Transverse colon (tissue), 4 donors: ENCODE results near the gene KLHL12.

Source experiments
- EP300 ChIP-seq: sonication (generic); formaldehyde crosslinking; IDR thresholded peaks from one replicate; pipeline ENCODE4 v1.6.1; 2017; ENCODE audit warnings: antibody characterized with exemption, low read depth
- POLR2A ChIP-seq: fragments of 450-650 bp; IDR thresholded peaks from one replicate; pipeline ENCODE4 v1.6.1; 2016; ENCODE audit warnings: antibody characterized with exemption, mild to moderate bottlenecking, moderate library complexity
- POLR2AphosphoS5 ChIP-seq, 3 donors: sonication (generic); formaldehyde crosslinking; IDR thresholded peaks; one replicate each; pipeline ENCODE4 v1.6.1; 2016; ENCODE audit warnings: antibody characterized with exemption in 3 of 3
- TF ChIP-seq, protein P1 (sequence below), 5 experiments: fragments of 200-600 bp in 3 of 5; fragments of 450-650 bp in 2 of 5; sonication (generic) in 3 of 5; IDR thresholded peaks; 1 replicate in 2 of 5; 2 replicates in 3 of 5; pipeline ENCODE4 v1.5.1; 2016 to 2017; ENCODE audit warnings: antibody characterized with exemption in 5 of 5, inconsistent platforms in 3 of 5, mild to moderate bottlenecking in 2 of 5, moderate library complexity in 1 of 5

GRCh38 chr1:202952818-202953217 lies 25.8 kb upstream of the KLHL12 start:
- TF ChIP-seq, protein P1, sequence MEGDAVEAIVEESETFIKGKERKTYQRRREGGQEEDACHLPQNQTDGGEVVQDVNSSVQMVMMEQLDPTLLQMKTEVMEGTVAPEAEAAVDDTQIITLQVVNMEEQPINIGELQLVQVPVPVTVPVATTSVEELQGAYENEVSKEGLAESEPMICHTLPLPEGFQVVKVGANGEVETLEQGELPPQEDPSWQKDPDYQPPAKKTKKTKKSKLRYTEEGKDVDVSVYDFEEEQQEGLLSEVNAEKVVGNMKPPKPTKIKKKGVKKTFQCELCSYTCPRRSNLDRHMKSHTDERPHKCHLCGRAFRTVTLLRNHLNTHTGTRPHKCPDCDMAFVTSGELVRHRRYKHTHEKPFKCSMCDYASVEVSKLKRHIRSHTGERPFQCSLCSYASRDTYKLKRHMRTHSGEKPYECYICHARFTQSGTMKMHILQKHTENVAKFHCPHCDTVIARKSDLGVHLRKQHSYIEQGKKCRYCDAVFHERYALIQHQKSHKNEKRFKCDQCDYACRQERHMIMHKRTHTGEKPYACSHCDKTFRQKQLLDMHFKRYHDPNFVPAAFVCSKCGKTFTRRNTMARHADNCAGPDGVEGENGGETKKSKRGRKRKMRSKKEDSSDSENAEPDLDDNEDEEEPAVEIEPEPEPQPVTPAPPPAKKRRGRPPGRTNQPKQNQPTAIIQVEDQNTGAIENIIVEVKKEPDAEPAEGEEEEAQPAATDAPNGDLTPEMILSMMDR (IDR thresholded peaks at IDR 0.05) = no peak
- TF ChIP-seq EP300 (no peak), POLR2A (no peak), POLR2AphosphoS5 (IDR thresholded peaks at IDR 0.05) (no peak)
